GM19463 (cell line): ENCODE results near the gene UBR2.
"Not testable (repeated sequence)": the region's sequence is repeated elsewhere in the genome, so short reads cannot be mapped to it uniquely, and the experiment has no call there.

ENCODE experiments used
- ATAC-seq: cut with Tn5 transposase; IDR thresholded peaks from one replicate; pipeline ENCODE4 v1.9.1; 2021; ENCODE audit warnings: mild to moderate bottlenecking, moderate library complexity; ENCODE audit not compliant: unreplicated experiment

UBR2 gene

GRCh38 chr6:42555477-42556457 lies 8.1 kb upstream of the UBR2 start:
- ATAC-seq: no peak

GRCh38 chr6:42556462-42556861 lies 7.4 kb upstream of the UBR2 start:
- ATAC-seq: no peak

- ATAC-seq: not testable (repeated sequence)
Measured at GRCh38 chr6:42559276-42559675, 4.6 kb upstream of the UBR2 start.

GRCh38 chr6:42561986-42562385 lies 1.8 kb upstream of the UBR2 start:
- ATAC-seq: no peak

- ATAC-seq: no peak
Measured at GRCh38 chr6:42562788-42563405, 932 bp upstream of the UBR2 start.

GRCh38 chr6:42564506-42564825 lies 637 bp downstream of the UBR2 start:
- ATAC-seq: no peak

- ATAC-seq: no peak
Measured at GRCh38 chr6:42565823-42566613, 2.2 kb downstream of the UBR2 start.

GRCh38 chr6:42566614-42567208 lies 2.9 kb downstream of the UBR2 start:
- no peak for ATAC-seq

GRCh38 chr6:42567237-42567636 lies 3.4 kb downstream of the UBR2 start:
- not testable (repeated sequence) for ATAC-seq

GRCh38 chr6:42569102-42570028 lies 5.5 kb downstream of the UBR2 start:
- ATAC-seq: no peak

GRCh38 chr6:42571611-42572342 lies 7.9 kb downstream of the UBR2 start:
- no peak for ATAC-seq

- ATAC-seq: peak; percentile 85
Measured at GRCh38 chr6:42572523-42572922, 8.7 kb downstream of the UBR2 start.

GRCh38 chr6:42576538-42576937 lies 12.7 kb downstream of the UBR2 start:
- ATAC-seq: not testable (repeated sequence)

- ATAC-seq: no peak
Measured at GRCh38 chr6:42598300-42598699, 34.5 kb downstream of the UBR2 start.

- ATAC-seq: no peak
Measured at GRCh38 chr6:42599558-42599957, 35.7 kb downstream of the UBR2 start.

GRCh38 chr6:42604150-42604549 lies 40.3 kb downstream of the UBR2 start:
- no peak for ATAC-seq

GRCh38 chr6:42604699-42605098 lies 40.9 kb downstream of the UBR2 start:
- not testable (repeated sequence) for ATAC-seq

- no peak for ATAC-seq
Measured at GRCh38 chr6:42610416-42610815, 46.6 kb downstream of the UBR2 start.

GRCh38 chr6:42615518-42615917 lies 51.7 kb downstream of the UBR2 start:
- ATAC-seq: no peak
